Activated T-cell treated with anti-CD3 and anti-CD28 coated beads for 4 hours (primary cell): ENCODE data around the gene DMWD.

Source experiments
- DNase-seq: peaks from one replicate; pipeline ENCODE4 v3.0.0-alpha.2; 2020

The DMWD gene

GRCh38 chr19:45792470-45793177, at the start of gene DMWD:
Gene DMWD, minus strand, starts transcription at chr19:45792845. Its CDS starts 89 bp downstream, at chr19:45792756.
- DNase-seq: peak; percentile 99

GRCh38 chr19:45842198-45842597, 49.6 kb upstream of the DMWD start:
- no peak for DNase-seq

GRCh38 chr19:45834970-45835369, 42.3 kb upstream of the DMWD start:
- DNase-seq: no peak

- no peak for DNase-seq
These were observed 36.3 kb upstream of the DMWD start for GRCh38 chr19:45828945-45829344.

GRCh38 chr19:45828523-45828922, 35.9 kb upstream of the DMWD start:
- no peak for DNase-seq

GRCh38 chr19:45827459-45828093, 34.9 kb upstream of the DMWD start:
- no peak for DNase-seq

- DNase-seq: no peak
These were observed 34.3 kb upstream of the DMWD start for GRCh38 chr19:45826934-45827333.

GRCh38 chr19:45825917-45826893, 33.6 kb upstream of the DMWD start:
- no peak for DNase-seq

GRCh38 chr19:45825263-45825605, 32.6 kb upstream of the DMWD start:
- no peak for DNase-seq

GRCh38 chr19:45824531-45825262, 32.1 kb upstream of the DMWD start:
- DNase-seq: no peak

GRCh38 chr19:45824041-45824471, 31.4 kb upstream of the DMWD start:
- no peak for DNase-seq

GRCh38 chr19:45823182-45823581, 30.5 kb upstream of the DMWD start:
- no peak for DNase-seq

- DNase-seq: no peak
These were observed 30.1 kb upstream of the DMWD start for GRCh38 chr19:45822716-45823115.

GRCh38 chr19:45821570-45821969, 28.9 kb upstream of the DMWD start:
- no peak for DNase-seq

GRCh38 chr19:45821103-45821521, 28.5 kb upstream of the DMWD start:
- DNase-seq: no peak

- no peak for DNase-seq
These were observed 27.9 kb upstream of the DMWD start for GRCh38 chr19:45820413-45821102.

GRCh38 chr19:45819769-45820168, 27.1 kb upstream of the DMWD start:
- DNase-seq: no peak

GRCh38 chr19:45817725-45818301, 25.2 kb upstream of the DMWD start:
- no peak for DNase-seq

- peak; percentile 96 for DNase-seq
These were observed 24.5 kb upstream of the DMWD start for GRCh38 chr19:45817010-45817724.

GRCh38 chr19:45816236-45817009, 23.8 kb upstream of the DMWD start:
- no peak for DNase-seq
